AML-193 (cell line): ENCODE data around the gene ACAP2.

Experiments used
- DNase-seq, 2 experiments: peaks; one replicate each; lab custom pipeline; 2025; lab: John Stamatoyannopoulos, UW

ACAP2 gene

GRCh38 chr3:195258449-195259153 is 184.2 kb downstream of the ACAP2 start:
- DNase-seq: no peak

- no peak for DNase-seq
Observed at GRCh38 chr3:195257454-195258448, 185.1 kb downstream of the ACAP2 start.

- DNase-seq: no peak
Observed at GRCh38 chr3:195256639-195257453, 186.0 kb downstream of the ACAP2 start.

GRCh38 chr3:195255571-195256501 is 187.0 kb downstream of the ACAP2 start:
- no peak for DNase-seq

GRCh38 chr3:195255176-195255500 is 187.7 kb downstream of the ACAP2 start:
- no peak for DNase-seq

- no peak for DNase-seq
Observed at GRCh38 chr3:195254454-195255175, 188.2 kb downstream of the ACAP2 start.

GRCh38 chr3:195253923-195254432 is 188.8 kb downstream of the ACAP2 start:
- DNase-seq: no peak

GRCh38 chr3:195251336-195252065 is 191.3 kb downstream of the ACAP2 start:
- no peak for DNase-seq

GRCh38 chr3:195250473-195251251 is 192.2 kb downstream of the ACAP2 start:
- no peak for DNase-seq

GRCh38 chr3:195249858-195250464 is 192.9 kb downstream of the ACAP2 start:
- DNase-seq: no peak

GRCh38 chr3:195249057-195249770 is 193.6 kb downstream of the ACAP2 start:
- no peak for DNase-seq

- no peak for DNase-seq
Observed at GRCh38 chr3:195248281-195248680, 194.5 kb downstream of the ACAP2 start.

GRCh38 chr3:195247863-195248189 is 195.0 kb downstream of the ACAP2 start:
- no peak for DNase-seq

GRCh38 chr3:195247086-195247862 is 195.5 kb downstream of the ACAP2 start:
- DNase-seq: no peak

- no peak for DNase-seq
Observed at GRCh38 chr3:195246581-195246995, 196.2 kb downstream of the ACAP2 start.

GRCh38 chr3:195245531-195245951 is 197.3 kb downstream of the ACAP2 start:
- no peak for DNase-seq
